ENCODE measurements around the gene DNAAF5. TPM values are rescaled to one million over a fixed set of nuclear protein-coding genes. Genes with fewer than 3 reads are reported as not detected.

Gene DNAAF5
- total and polyA plus RNA-seq, 2 of the 4 experiments (the other 2 are of a cell fraction) = 12.4 to 32.6 TPM

- no peak overlapping the region for H2BK120ac ChIP-seq (ENCODE audit: low read depth, low read length)
- H2BK20ac ChIP-seq (ENCODE audit: low read depth, low read length) = no peak overlapping the region
- no peak overlapping the region for H3K56ac ChIP-seq (ENCODE audit: extremely low read depth, insufficient read depth, low read length)
- WGBS, 2 experiments (ENCODE audit: extremely low coverage in 2 of 2, insufficient read length in 1 of 2) = 97% methylated on average over 5 of the region's 11 CpGs; no CpG with 5 or more reads in 1 of the 2 experiments
- DNase-seq (no peak), ATAC-seq (ENCODE audit: low read depth) (no peak)
- intact Hi-C loops (cut with micrococcal nuclease) (no loop called here), in situ Hi-C loops (cut with MboI; ENCODE audit: low sequenced_read_pairs) (no loop called here), dilution Hi-C loops (cut with HindIII; ENCODE audit: low sequenced_read_pairs, unreplicated experiment) (no loop called here)
- no peak overlapping the region for H2AK5ac ChIP-seq (ENCODE audit: low read depth, low read length)
- H3K79me1 ChIP-seq (ENCODE audit: low read depth in 1 of 2, low read length in 2 of 2) = no peaks in the 10 kb centered on the region
- no peaks in the 10 kb centered on the region for H3K36me3 ChIP-seq (ENCODE audit: control insufficient read depth, insufficient read depth, low read length)
- no peak overlapping the region for H2AFZ ChIP-seq (replicated peaks; ENCODE audit: low read length, poor library complexity)
- H2BK5ac ChIP-seq (ENCODE audit: low read depth, low read length, poor library complexity, severe bottlenecking) = no peak overlapping the region
- H3K9me3 ChIP-seq (ENCODE audit: control insufficient read depth, insufficient read depth, low read length) = peaks cover 4% of the 10 kb centered on the region; the same call in 1 of the 2 replicates
- H3K4me3 ChIP-seq (ENCODE audit: insufficient read depth, low read depth, low read length) = no peak overlapping the region
- no peak overlapping the region for H4K8ac ChIP-seq (ENCODE audit: low read depth in 2 of 2, low read length in 2 of 2)
- no peak overlapping the region for H3K4ac ChIP-seq (ENCODE audit: low read depth, low read length)
- H2AK9ac ChIP-seq (replicated peaks; ENCODE audit: low read depth, low read length, poor library complexity) = no peak overlapping the region
- H3K14ac ChIP-seq (replicated peaks; ENCODE audit: low read depth, low read length) = no peak overlapping the region
- H3K9ac ChIP-seq (ENCODE audit: low read depth, low read length) = no peak overlapping the region
- no peaks in the 10 kb centered on the region for H3K9me1 ChIP-seq (ENCODE audit: insufficient read depth, low read length)
- H4K20me1 ChIP-seq (ENCODE audit: insufficient read depth, low read length) = peaks cover 5% of the 10 kb centered on the region; the same call in 1 of the 2 replicates
- H4K91ac ChIP-seq (ENCODE audit: insufficient read depth, low read depth, low read length) = no peak overlapping the region
- H4K5ac ChIP-seq (ENCODE audit: low read depth, low read length) = no peak overlapping the region
- ChIA-PET POLR2A (ENCODE audit: unreplicated experiment) (no interaction called here), CTCF (no interaction called here)
- BruUV-seq (replicated peaks) = no TSS peak
- no peak overlapping the region for H3K4me2 ChIP-seq (ENCODE audit: low read depth, low read length)
- H3K4me1 ChIP-seq (ENCODE audit: control insufficient read depth, insufficient read depth, low read length) = peaks cover 3% of the 10 kb centered on the region; the same call in 1 of the 2 replicates
- H2BK15ac ChIP-seq (ENCODE audit: low read depth, low read length) = no peak overlapping the region
- H3K27ac ChIP-seq (ENCODE audit: insufficient read depth, low read length) = no peak overlapping the region
- peaks cover 4% of the 10 kb centered on the region; the same call in 1 of the 2 replicates for H3K27me3 ChIP-seq (ENCODE audit: control insufficient read depth, insufficient read depth, low read length)
- no peak overlapping the region for H3K23ac ChIP-seq (ENCODE audit: low read depth, low read length)
- no peak for TF ChIP-seq POLR2A (IDR thresholded peaks at IDR 0.05; ENCODE audit: low read depth, low read length)
- TF ChIP-seq MAZ (IDR thresholded peaks at IDR 0.05; ENCODE audit: borderline replicate concordance, low read depth, low read length) = no peak
- TF ChIP-seq RFX5 (IDR thresholded peaks at IDR 0.05; ENCODE audit: low read depth, low read length) = no peak
- TF ChIP-seq USF2 (IDR thresholded peaks at IDR 0.05; ENCODE audit: low read depth, low read length) = no peak
- no peak for TF ChIP-seq NFE2L2 (IDR thresholded peaks at IDR 0.05; ENCODE audit: low read depth, low read length)
- TF ChIP-seq FOS (IDR thresholded peaks at IDR 0.05; ENCODE audit: low read depth, low read length) = no peak
- TF ChIP-seq SMC3 (IDR thresholded peaks at IDR 0.05; ENCODE audit: low read depth, low read length) = no peak
- no peak for TF ChIP-seq CEBPB (IDR thresholded peaks at IDR 0.05; ENCODE audit: low read depth, low read length)
- TF ChIP-seq ELK1 (IDR thresholded peaks at IDR 0.05; ENCODE audit: borderline replicate concordance, low read depth, low read length) = no peak
- no peak for TF ChIP-seq RAD21 (IDR thresholded peaks at IDR 0.05; ENCODE audit: low read length)
- no peak for TF ChIP-seq RCOR1 (IDR thresholded peaks at IDR 0.05; ENCODE audit: insufficient replicate concordance, low read length)
- no peak for TF ChIP-seq MXI1 (IDR thresholded peaks at IDR 0.05; ENCODE audit: borderline replicate concordance, low read depth, low read length)
- H3K18ac ChIP-seq (ENCODE audit: low read depth, low read length) = no peak overlapping the region
These were observed 9.9 kb upstream of the DNAAF5 start for GRCh38 chr7:716636-717035.
